NCI-H2196 (cell line): ENCODE data around the gene CFP.
A peak's percentile ranks its signal among the peaks of the same experiment; 100 is the strongest.
"Not testable (repeated sequence)": the region's sequence is repeated elsewhere in the genome, so short reads cannot be mapped to it uniquely, and the experiment has no call there.

Experiments used
- DNase-seq: peaks from one replicate; lab custom pipeline; 2025; ENCODE audit not compliant: unreplicated experiment; lab: John Stamatoyannopoulos, UW

The CFP gene

GRCh38 chrX:47629419-47630200 is at the start of gene CFP:
Gene CFP (minus strand): TSS chrX:47629930. CDS start chrX:47629844, 86 bp downstream.
- no peak for DNase-seq

GRCh38 chrX:47675959-47676859 is 46.5 kb upstream of the CFP start:
- DNase-seq = not testable (repeated sequence)

- no peak for DNase-seq
These were observed 45.0 kb upstream of the CFP start for GRCh38 chrX:47674776-47675175.

- not testable (repeated sequence) for DNase-seq
These were observed 36.1 kb upstream of the CFP start for GRCh38 chrX:47665797-47666196.

GRCh38 chrX:47664737-47665136 is 35.0 kb upstream of the CFP start:
- no peak for DNase-seq

GRCh38 chrX:47662144-47662657 is 32.5 kb upstream of the CFP start:
- DNase-seq = no peak

GRCh38 chrX:47661539-47661938 is 31.8 kb upstream of the CFP start:
- DNase-seq = no peak

GRCh38 chrX:47659421-47659726 is 29.6 kb upstream of the CFP start:
- DNase-seq = no peak

GRCh38 chrX:47658684-47659420 is 29.1 kb upstream of the CFP start, which contains the start of gene UXT:
Gene UXT (minus strand): TSS chrX:47659180. CDS start chrX:47658927, 253 bp downstream.
- peak; percentile 90 for DNase-seq

GRCh38 chrX:47658301-47658683 is 28.6 kb upstream of the CFP start:
- no peak for DNase-seq

GRCh38 chrX:47651043-47651905 is 21.5 kb upstream of the CFP start:
- no peak for DNase-seq

GRCh38 chrX:47650164-47651042 is 20.7 kb upstream of the CFP start, which contains the start of gene ELK1:
Gene ELK1 (minus strand): TSS chrX:47650563. CDS start chrX:47641441, 9,122 bp downstream.
- DNase-seq = peak; percentile 92

- no peak for DNase-seq
These were observed 20.0 kb upstream of the CFP start for GRCh38 chrX:47649781-47650163.

GRCh38 chrX:47649271-47649670 is 19.5 kb upstream of the CFP start:
- DNase-seq = no peak

GRCh38 chrX:47648376-47648775 is 18.6 kb upstream of the CFP start:
- no peak for DNase-seq

GRCh38 chrX:47646636-47647035 is 16.9 kb upstream of the CFP start:
- no peak for DNase-seq

GRCh38 chrX:47645530-47645929 is 15.8 kb upstream of the CFP start:
- no peak for DNase-seq

GRCh38 chrX:47644557-47645091 is 14.9 kb upstream of the CFP start:
- no peak for DNase-seq

GRCh38 chrX:47643926-47644325 is 14.2 kb upstream of the CFP start:
- peak; percentile 2 for DNase-seq
